Measurements from ENCODE around the gene PIAS1. TPM values are rescaled to one million over a fixed set of nuclear protein-coding genes. Genes with fewer than 3 reads are reported as not detected.
"Not testable (repeated sequence)": the region's sequence is repeated elsewhere in the genome, so short reads cannot be mapped to it uniquely, and the experiment has no call there.

Gene PIAS1
- total RNA-seq, 4 donors from 2014 or later, result 19.9 to 69.2 (median 26.6) TPM

DNA sequence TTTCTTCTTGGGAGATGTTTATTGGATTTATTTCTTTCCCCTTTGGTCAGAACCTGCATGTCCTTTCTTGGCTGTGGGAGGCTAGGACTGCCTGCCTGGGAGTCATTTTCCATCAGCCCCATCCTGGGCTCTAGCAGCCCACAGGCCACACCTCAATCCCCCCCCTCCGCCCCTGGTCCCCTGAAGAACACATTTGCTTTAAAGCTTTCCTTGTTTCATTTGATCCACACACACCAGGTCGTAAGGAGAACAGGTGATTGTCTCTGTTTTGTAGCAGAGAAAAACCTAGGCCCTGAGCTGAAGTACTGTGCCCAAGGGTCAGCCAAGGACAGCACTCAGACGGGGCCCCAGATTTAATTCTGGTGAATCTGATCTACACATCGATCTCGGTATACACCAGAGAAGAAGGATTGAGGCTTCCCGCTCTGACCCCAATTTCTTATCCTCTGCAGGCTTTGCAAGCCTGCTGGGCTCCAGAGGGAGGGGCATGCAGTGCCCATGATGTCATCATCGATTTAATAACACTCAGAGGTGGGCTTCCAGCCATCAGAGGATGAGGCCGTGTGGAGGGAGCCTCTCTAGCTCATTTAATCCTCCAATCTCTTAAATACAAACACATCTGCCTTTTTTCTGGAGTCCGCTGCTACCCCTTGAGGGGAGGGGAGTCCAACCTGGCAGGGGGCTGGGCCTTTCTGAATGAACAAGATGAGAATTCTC lies 177.1 kb downstream of the PIAS1 start:
- no peaks in the 10 kb centered on the region for H3K9me3 ChIP-seq
- H3K27ac ChIP-seq, result no peak overlapping the region
- no peak for TF ChIP-seq CTCF (IDR thresholded peaks at IDR 0.05)
- no peak for TF ChIP-seq POLR2A (IDR thresholded peaks at IDR 0.05)
- H3K27me3 ChIP-seq, result peaks cover 0 to 41% (median 0%) of the 10 kb centered on the region in 4 donors
- 78 to 86% methylated on average over 8 of the region's 9 CpGs for WGBS, 2 donors
- H3K36me3 ChIP-seq, result no peaks in the 10 kb centered on the region
- H3K4me3 ChIP-seq, result no peak overlapping the region
- no peak for DNase-seq
- peaks cover 18 to 47% (median 19%) of the 10 kb centered on the region in 3 donors for H3K4me1 ChIP-seq
- intact Hi-C loops (cut with DNase I), result no loop called here

GRCh38 chr15:68232449-68232848 lies 178.3 kb downstream of the PIAS1 start:
- 89 to 100% methylated on average over 5 to 6 of the region's 6 CpGs for WGBS, 2 donors
- H3K27ac ChIP-seq, result no peak overlapping the region

GRCh38 chr15:68232937-68233336 lies 178.8 kb downstream of the PIAS1 start:
- H3K27ac ChIP-seq, result no peak overlapping the region
- H3K36me3 ChIP-seq, result no peaks in the 10 kb centered on the region
- peaks cover 10 to 38% (median 16%) of the 10 kb centered on the region in 3 donors for H3K4me1 ChIP-seq
- WGBS, 2 donors, result 92 to 94% methylated on average over 5 of the region's 6 CpGs
- peaks cover 0 to 41% (median 0%) of the 10 kb centered on the region in 4 donors for H3K27me3 ChIP-seq
- no peak for TF ChIP-seq CTCF (IDR thresholded peaks at IDR 0.05)
- TF ChIP-seq POLR2A (IDR thresholded peaks at IDR 0.05), result no peak
- DNase-seq, result no peak
- H3K4me3 ChIP-seq, result no peak overlapping the region
- H3K9me3 ChIP-seq, result no peaks in the 10 kb centered on the region
- intact Hi-C loops (cut with DNase I), result no loop called here

More at GRCh38 chr15:68232449-68232848, 178.3 kb downstream of the PIAS1 start:
- Histone ChIP-seq H3K36me3 (no peaks in the 10 kb centered on the region), H3K4me1 (peaks cover 15 to 43% (median 19%) of the 10 kb centered on the region in 3 donors), H3K4me3 (no peak overlapping the region), H3K9me3 (no peaks in the 10 kb centered on the region), H3K27me3 (peaks cover 0 to 41% (median 0%) of the 10 kb centered on the region in 4 donors)
- intact Hi-C loops (cut with DNase I), result no loop called here
- DNase-seq, result no peak
- TF ChIP-seq CTCF (IDR thresholded peaks at IDR 0.05) (no peak), POLR2A (IDR thresholded peaks at IDR 0.05) (no peak)

DNA sequence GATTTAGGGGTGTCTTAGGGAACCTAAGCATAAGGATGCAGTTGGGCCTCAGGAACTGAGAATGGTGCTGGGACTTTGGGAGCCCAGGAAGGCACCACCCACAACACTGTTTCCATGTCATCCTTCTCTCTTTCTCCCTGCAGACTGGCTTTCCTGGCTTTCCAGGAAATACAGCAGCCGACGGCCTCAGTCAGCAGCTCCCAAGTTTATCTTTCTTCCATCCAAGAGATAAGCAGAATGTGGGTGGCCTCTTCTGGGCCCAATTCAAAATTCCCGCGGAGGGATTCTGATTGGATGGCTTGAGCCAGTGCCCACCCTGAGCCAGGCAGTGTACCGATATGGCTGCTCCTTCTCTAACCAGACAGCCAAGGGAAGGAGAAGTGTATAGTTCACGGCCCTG lies 179.9 kb downstream of the PIAS1 start:
- intact Hi-C loops (cut with DNase I), result no loop called here
- no peak overlapping the region for H3K27ac ChIP-seq
- no peaks in the 10 kb centered on the region for H3K9me3 ChIP-seq
- no peak for TF ChIP-seq CTCF (IDR thresholded peaks at IDR 0.05)
- TF ChIP-seq POLR2A (IDR thresholded peaks at IDR 0.05), result no peak
- H3K36me3 ChIP-seq, result no peaks in the 10 kb centered on the region
- no peak overlapping the region for H3K4me3 ChIP-seq
- peaks cover 0 to 41% (median 0%) of the 10 kb centered on the region in 4 donors for H3K27me3 ChIP-seq
- no peak for DNase-seq
- WGBS, 2 donors, result 59 to 67% methylated on average over 6 of the region's 6 CpGs
- H3K4me1 ChIP-seq, result peaks cover 4 to 26% (median 7%) of the 10 kb centered on the region in 3 donors

GRCh38 chr15:68234520-68234919 lies 180.4 kb downstream of the PIAS1 start:
- H3K36me3 ChIP-seq; H3K4me3 ChIP-seq; intact Hi-C loops (cut with DNase I); H3K9me3 ChIP-seq; DNase-seq; H3K27ac ChIP-seq: not testable (repeated sequence)
- peaks cover 0 to 41% (median 0%) of the 10 kb centered on the region in 4 donors for H3K27me3 ChIP-seq
- WGBS, 2 donors, result 74 to 79% methylated on average over 7 to 9 of the region's 9 CpGs
- peaks cover 4 to 26% (median 7%) of the 10 kb centered on the region in 3 donors for H3K4me1 ChIP-seq
